GM18519 (cell line): ENCODE results near the gene C11orf54.
"Not testable (repeated sequence)": the region's sequence is repeated elsewhere in the genome, so short reads cannot be mapped to it uniquely, and the experiment has no call there.

Experiments
- ATAC-seq: cut with Tn5 transposase; IDR thresholded peaks from one replicate; pipeline ENCODE4 v1.9.1; 2021; ENCODE audit warnings: mild to moderate bottlenecking, moderate library complexity; ENCODE audit not compliant: unreplicated experiment, low FRiP score

Gene C11orf54

GRCh38 chr11:93733474-93733873 is 8.0 kb upstream of the C11orf54 start:
- no peak for ATAC-seq

- ATAC-seq = no peak
These were observed 6.8 kb upstream of the C11orf54 start for GRCh38 chr11:93734427-93735222.

- no peak for ATAC-seq
These were observed 5.8 kb upstream of the C11orf54 start for GRCh38 chr11:93735627-93736026.

GRCh38 chr11:93736129-93736528 is 5.3 kb upstream of the C11orf54 start:
- ATAC-seq = no peak

DNA sequence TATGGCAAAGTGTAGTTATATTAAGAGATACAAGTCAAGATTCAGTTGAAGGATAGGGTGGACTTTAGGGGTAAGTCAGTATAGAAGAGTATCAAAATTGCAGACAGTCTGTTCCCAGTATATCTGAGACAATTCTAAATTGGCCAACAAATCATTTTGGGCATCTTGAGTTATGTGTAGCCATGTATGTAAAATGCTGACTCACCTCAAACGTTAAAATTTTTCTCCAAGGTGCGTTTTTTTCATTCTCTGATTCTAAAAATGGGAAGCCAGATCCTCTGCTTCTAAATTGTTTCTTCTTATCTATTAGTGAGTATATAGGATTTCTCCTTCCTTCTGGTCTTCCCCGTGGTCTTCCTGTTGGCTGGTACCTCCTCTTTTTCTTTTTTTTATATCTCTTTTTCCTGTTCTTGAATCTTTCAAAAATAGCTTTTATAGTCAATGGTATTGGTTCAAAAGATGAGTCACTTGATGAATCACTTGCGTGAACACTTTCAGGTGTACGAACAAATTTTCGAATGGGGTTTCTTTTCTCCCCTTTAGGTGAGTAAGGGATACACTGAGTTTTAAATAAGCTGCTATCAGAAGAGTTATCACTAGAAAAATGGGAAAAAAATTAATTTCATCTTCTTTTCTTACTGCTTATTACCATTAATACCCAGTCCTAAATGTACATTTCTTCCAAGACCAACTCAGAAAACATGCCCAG is 3.4 kb upstream of the C11orf54 start:
- no peak for ATAC-seq

DNA sequence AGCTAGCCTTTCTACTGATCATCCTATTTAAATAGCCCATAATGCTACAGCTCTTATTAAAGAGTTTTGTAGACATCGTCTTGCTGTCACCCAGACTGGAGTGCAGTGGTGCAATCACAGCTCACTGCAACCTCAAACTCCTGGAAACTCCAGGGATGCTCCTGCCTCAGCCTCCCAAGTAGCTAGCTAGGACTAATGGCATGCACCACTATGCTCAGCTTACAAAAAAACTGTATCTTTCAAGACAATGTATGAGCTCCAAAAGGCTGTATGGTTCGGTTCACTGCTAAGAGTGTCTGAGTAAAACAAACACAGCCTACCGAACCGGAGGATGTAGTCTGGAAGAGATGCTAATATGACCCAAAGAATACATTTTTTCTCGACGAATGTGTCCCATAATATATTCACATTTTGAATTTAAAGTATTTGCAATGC is 2.8 kb upstream of the C11orf54 start:
- no peak for ATAC-seq

DNA sequence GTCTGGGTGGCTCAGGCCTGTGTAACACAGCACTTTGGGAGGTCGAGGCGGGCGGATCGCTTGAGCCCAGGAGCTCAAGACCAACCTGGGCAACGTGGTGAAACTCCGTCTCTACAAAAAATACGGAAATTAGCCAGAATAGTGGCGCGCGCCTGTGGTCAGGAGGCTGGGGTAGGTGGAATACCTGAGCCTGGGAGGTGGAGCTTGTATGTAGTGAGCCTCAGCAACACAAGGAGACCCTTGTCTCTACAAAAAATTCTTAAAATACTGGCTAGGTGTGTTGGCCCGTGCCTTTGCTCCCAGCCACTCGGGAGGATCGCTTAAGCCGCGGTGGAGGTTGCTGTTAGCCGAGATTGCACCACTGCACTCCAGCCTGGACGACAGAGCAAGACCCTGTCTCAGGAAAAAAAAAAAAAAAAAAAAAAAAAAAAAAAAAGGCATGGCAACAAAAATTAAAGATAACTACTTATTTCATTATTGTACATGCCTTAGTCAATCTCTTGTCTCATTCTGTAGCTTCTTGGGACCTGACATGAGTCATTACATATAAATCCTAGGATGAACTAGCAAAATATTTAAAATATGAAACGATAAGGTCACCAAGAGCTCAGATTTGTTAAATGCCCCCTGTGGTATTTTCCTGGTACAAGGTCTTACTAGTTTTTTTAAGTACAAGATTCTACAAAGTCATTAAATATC is 1.3 kb upstream of the C11orf54 start:
- no peak for ATAC-seq

DNA sequence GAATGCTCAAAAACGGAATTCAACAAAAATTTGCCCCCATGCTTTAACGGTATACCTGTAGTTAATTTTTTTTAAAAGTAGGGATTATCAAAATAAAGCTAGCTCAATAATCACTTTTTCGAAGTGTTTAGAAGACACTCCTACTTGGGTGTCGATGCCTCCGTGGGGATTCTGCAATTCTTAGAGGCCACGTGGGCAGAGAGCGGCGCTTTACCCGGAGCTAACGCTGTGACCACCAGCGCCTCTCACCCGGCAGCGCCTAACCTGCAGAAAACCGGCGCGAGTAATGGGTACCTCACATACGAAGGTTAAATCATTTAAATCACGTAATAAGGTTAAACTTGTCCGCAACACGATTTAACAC is 760 bp upstream of the C11orf54 start:
- ATAC-seq = no peak

DNA sequence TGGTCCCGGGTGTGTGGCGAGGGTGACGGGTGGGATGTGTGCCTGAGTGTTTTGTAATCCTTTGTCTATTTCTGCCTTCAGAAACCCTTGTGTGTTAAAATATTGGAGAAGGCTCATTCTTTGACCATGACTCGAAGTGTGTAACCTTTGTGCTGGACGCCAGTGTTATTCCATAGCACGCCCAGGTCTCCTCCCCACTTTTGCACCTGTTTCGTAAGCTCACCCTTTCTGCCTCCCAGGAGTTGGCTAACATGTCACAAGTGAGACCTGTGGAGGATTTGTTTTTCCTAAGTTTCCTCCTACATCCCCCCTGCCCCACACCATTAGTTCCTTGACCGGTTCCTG is 382 bp downstream of the C11orf54 start:
- ATAC-seq = no peak

GRCh38 chr11:93743291-93743690 is 1.8 kb downstream of the C11orf54 start:
- no peak for ATAC-seq

DNA sequence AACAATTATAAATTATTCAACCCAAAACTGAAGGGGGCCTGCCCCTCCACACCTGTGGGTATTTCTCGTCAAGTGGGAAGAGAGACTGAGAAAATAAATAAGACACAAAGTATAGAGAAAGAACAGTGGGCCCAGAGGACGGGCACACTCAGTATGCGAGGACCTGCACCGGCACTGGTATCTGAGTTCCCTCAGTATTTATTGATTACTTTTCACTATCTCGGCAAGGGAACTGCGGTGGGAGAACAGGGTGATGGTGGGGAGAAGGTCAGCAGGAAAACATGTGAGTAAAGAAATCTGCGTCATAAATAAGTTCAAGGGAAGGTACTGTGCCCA is 3.2 kb downstream of the C11orf54 start:
- ATAC-seq = no peak

DNA sequence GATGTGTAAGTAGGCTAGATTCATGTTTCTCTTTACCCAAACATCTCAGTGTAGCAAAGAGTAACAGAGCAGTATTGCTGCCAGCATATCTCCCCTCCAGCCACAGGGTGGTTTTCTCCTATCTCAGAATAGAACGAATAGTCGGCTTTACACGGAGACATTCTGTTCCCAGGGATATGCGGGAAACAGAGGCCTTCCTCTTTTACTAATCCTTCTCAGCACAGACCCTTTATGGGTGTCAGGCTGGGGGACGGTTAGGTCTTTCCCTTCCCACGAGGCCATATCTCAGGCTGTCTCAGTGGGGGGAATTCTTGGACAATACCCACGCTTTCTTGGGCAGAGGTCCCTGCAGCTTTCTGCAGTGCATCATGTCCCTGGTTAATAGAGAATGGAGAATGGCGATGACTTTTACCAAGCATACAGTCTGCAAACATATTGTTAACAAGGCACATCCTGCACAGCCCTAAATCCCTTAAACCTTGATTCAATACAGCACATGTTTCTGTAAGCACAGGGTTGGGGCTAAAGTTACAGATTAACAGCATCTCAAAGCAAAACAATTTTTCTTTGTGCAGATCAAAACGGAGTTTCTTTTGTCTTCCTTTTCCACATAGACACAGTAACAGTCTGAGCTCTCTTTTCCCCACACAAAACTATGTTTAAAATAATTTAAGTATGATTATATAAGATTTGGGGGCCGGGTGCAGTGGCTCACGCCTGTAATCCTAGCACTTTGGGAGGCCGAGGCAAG is 3.7 kb downstream of the C11orf54 start:
- not testable (repeated sequence) for ATAC-seq

DNA sequence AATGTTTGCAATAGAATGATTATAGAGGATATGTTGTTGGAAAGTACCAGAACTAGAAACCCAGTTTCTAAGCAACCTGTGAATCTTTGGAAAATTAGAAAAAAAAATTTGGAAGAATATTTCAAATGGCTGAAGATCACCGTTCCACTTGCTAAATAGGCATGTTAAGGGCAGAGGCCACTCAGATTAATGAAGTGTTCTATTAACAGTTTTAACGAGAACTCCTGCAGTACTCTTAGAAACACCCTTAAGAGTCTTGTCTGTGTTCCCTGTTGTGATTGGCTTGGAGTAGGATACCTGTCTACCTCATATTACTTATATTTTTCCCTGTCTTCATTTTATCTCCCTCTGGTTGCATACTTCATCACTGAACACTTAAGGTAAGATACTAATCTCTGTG is 4.6 kb downstream of the C11orf54 start:
- no peak for ATAC-seq

DNA sequence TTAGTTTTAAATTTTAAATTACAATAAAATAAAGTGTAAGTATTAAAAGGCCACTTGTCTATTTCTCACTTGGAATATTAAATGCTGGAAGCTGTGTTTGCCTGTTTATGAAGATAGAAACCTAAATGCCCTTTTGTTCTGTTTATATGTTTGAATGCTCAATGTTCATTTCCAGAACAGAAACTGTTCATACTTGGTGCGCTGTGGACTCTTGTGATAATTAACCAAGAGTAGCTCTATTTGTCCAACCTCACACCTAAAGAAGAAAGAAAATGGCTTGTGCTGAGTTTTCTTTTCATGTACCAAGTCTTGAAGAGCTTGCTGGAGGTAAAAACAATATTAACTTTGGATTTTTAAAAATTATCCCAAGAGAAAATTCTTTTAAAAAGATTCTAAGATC is 5.7 kb downstream of the C11orf54 start:
- no peak for ATAC-seq

DNA sequence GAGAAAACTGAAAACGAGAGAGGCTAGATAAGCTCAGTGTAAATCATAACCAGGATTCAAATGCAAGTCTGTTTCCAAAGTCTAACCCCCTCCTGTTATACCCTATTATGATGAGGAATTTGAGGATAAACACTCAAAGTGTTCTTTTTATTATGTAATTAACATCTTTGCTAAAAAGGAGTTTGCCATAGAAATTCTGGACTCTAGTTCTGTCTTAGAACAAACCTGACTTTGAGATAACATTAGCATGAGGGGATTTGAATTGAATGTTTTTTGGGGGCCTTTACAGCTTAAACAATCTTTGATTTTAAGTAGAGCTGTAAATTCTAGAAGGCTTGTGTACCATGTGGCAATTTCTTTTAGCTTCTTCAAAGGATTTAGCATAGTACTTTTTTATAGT is 9.5 kb downstream of the C11orf54 start:
- ATAC-seq = no peak

- ATAC-seq = no peak
These were observed 11.8 kb downstream of the C11orf54 start for GRCh38 chr11:93753241-93753640.

GRCh38 chr11:93756748-93757147 is 15.3 kb downstream of the C11orf54 start:
- no peak for ATAC-seq

DNA sequence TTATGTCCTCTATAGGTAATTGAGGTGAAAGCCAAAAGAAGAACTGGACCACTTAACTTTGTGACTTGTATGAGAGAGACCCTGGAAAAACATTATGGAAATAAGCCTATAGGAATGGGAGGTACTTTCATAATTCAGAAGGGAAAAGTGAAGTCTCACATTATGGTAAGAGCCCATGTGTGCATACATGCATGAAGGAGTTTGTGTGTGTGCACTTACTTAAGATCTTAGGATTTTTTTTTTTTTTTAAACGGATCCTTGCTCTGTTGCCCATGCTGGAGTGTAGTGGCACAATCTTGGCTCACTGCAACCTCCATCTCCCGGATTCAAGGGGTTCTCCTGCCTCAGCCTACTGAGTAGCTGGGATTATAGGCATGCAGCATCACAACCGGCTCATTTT is 15.8 kb downstream of the C11orf54 start:
- ATAC-seq = no peak

GRCh38 chr11:93757924-93758865 is 16.7 kb downstream of the C11orf54 start:
- ATAC-seq = no peak

GRCh38 chr11:93759123-93759522 is 17.7 kb downstream of the C11orf54 start:
- not testable (repeated sequence) for ATAC-seq
